ENCODE data around the gene DNAJC27.

Gene DNAJC27

DNA sequence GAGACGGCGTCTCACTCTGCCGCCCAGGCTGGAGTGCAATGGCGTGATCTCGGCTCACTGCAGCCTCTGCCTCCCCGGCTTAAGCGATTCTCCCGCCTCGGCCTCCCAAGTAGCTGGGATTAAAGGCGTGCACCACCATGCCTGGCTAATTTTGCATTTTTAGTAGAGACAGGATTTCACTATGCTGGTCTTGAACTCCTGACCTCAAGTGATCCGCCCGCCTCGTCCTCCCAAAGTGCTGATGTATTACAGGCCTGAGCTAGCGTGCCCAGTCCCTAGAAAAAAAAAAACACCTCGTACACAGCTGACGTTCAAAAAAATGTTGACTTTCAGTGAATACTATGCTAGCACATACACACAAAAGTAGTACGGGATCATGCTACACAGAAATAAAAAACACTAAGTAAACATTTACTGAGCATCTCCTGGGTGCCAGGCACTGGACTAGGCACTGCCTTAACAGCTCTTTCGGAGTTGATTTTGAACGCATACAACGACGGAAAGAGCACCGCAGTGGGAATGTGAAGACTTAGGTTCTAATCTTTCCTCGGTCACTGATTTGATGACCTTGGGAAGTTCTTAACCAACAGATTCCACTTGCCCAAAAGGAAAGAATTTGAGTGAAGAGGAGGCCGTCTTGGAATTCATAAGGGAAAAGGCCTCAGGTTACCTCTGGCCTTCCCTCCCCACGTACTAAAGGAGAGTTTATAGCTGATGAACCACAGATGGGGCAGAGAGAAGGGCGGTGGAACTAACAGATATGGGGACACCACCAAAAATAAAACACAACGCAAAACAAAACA, 1.1 kb downstream of the DNAJC27 start:
- DNase-seq: no peak

DNA sequence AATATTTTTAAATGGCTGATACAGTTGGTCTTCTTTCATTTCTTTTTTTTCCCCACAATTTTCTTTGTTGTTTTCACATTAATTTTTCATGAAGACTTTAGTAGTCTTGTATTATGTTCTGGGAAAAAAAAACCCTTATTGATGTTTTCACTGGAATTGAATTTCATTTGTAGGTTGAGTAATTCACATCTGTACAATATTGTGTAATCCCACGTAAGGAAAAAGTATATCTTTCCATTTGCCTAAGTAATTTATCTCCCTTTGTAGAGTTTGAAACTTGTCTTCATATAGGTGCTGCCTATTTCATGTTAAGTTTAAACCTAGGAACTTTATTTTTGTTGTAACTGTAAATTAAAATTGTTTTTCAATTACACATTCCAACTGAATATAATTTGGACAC, 2.0 kb downstream of the DNAJC27 start:
- DNase-seq: no peak

DNA sequence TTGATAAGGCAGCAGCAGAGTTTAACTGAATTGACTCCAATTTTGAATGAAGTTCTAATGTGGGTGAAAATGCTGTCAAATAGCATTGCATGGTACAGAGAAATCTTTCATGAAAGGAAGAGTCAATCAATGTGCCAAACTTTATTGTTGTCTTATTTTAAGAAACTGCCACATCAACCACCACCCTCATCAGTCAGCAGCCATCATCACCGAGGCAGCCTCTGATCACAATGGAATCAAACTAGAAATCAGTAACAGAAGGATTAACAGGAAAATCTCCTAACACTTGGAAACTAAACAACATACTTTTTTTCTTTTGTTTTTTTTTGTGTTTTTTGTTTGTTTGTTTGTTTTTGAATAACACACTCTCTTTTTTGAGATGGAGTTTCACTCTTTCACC, 9.9 kb downstream of the DNAJC27 start:
- no peak for DNase-seq

DNA sequence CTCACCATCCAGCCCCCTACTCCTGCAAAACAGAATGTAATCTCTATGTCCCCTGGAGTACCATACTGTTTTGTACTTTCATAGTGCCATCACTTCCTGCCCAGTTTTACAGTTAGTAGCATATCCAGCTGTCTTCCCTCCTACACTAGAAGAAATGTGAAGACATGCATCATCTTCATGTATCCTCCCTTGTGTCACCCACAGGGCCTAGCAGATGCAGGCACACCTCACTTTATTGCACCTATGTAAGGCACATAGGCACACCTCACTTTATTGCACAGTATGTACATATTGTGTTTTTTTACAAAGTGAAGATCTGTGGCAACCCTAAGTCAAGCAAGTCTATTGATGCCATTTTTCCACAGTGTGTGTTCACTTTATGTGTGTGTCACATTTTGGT, 12.0 kb downstream of the DNAJC27 start:
- DNase-seq: no peak

DNA sequence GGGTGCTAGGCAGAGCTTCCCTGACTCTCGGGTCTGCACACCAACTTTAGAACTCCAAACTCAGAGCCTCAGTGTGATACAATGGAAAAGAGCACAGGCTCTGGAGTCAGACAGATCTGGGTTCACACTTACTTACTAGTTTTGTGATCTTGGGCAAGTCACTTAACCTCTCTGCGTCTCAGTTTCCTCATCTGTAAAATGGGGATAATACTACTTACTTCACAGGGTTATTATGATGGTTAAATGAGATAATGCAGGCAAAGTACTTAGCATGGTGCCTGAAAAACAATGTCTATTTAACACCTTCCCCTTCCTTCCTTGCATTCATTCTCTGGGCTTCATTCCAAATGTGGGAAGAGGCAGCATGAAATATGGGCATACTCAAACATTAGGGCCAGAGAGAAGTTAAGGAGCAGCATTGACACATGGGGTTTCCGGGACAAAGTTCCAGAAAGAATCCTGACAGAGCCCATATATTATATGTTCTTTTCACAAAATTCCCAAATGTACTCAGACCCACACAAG, 13.3 kb downstream of the DNAJC27 start:
- no peak for DNase-seq

DNA sequence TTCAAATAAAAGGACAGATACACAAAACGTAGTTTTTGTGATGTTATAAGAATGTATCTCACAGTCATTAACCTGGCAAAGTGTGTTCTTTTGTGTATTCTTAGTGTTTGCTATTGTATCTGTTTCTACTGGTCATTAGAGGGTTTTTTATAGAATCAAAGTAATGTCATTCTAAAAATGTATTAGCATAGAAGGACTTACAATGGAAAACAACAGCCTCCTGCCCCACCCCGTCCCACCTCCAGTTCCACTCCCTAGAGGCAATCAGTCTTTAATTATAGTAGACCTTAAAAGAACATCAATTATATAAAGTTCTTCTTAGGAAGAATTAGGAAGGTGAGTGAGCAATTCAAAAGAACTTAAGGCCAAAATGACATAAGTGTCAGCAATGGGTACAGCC, 13.8 kb downstream of the DNAJC27 start:
- no peak for DNase-seq

DNA sequence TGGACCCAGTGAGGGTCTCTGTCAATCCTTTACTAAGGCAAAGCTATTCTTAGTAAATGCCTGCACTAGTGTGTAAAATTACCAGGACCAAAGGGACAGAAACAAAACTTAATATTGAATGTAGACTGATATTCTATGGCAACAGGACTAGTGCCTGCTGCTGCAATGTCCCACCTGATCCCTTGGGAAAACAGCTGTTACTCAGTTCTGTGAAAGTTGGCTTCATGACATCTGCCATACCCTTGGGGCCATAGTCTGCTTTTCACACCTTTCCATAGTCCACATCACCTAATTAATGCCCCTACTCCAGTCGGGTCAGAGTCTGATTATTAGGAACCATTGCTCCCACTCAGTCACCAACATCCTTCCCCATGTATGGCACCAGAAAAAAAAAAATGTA, 14.5 kb downstream of the DNAJC27 start:
- no peak for DNase-seq

DNA sequence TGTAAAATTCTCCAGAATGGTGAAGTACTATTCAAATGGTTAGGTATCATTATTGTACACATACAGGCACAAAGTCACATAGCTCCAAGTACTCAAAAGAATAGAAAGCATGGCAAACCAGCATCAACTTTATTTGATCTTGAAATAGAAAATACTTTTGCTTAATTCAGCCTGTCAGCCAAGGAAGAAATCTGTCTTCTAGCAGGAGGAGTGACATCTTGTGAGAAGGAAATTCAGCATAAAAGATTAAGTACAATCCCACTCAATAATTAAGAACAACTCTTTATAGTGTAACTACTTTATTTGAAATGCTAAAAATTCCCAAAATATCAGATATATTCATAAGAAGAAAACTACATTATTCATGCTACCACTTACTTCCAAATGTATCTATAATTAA, 15.8 kb downstream of the DNAJC27 start:
- DNase-seq: no peak

DNA sequence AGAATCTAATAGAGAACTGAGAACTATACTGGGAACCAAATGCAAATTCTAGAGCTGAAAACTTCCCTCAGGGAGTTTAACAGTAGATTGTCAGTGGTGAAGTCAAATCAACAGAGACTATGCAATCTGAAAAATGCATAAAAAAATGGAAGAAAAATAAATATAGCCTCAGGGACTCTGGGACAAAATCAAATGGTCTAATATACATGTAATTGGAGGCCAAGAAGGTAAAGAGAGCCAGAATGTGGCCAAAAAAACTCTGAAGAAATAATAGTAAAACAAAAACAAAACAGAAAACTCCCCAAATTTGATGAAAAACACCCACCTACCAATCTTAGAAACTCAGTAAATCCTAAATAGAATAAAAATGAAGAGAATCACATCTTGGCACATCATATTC, 16.5 kb downstream of the DNAJC27 start:
- no peak for DNase-seq

DNA sequence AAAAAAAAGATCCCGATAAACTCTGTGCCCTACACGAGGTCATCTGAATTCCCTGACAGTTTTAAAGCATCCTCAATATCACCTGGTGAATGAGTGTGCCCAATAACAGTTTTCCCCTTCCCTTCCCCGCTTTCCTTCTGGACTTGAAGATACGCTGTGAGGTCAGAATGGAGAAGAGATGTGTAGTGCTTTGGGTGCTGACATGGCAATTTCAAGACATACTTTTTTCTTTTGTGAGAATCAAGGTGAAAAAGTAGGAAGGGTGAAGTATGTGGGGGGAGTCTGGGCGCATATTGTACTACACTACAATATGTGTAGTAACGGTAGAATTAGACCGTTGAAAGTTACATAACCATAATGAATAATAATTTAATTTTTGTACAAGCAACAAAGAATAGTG, 21.7 kb downstream of the DNAJC27 start:
- DNase-seq: no peak

DNA sequence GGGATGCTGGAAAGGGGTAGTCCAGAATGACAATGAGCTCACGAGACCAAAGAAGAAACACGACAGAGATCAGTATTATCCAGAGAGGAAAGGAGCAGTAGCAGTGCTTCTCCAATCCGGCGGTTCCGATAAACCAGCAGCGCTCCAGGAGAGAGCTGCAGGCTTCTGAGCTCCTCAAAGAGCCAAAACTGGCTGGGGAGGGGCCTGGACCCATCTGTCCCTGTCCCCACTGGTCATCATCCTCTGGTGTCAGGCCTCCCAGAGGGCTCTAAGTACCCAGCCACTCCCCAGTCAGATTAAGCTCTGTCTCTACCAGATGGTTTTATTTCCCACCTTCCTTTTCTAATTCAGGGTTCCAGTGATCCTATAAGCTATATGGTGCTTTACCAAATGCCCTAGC, 23.2 kb downstream of the DNAJC27 start:
- no peak for DNase-seq

DNA sequence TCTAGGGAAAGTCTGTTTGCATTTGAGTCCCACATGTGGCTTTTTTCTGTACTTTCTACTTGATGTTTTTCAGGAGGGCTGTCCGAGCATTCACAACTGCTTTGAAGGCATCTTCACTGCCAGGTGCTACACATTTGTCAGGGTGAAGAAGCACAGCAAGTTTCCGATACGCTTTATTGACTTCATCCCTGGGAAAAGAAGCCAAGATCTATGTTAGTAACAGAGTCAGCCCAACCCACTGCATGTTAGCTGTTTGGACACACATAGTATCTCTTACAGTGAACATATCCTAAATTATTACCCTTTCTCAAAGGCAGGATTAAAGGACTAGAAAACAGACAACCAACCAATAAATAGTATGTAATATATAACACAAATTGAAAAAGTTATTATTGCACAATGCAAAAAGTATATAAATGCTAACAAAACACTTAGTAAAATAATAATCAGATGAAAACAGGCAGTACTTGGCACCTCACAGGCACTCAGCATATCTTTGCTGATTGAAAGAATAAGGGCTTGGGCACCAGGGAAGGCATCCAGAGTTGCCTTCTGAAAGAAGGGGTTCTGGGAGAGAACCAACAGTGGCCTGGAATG, 24.1 kb downstream of the DNAJC27 start:
- no peak for DNase-seq

DNA sequence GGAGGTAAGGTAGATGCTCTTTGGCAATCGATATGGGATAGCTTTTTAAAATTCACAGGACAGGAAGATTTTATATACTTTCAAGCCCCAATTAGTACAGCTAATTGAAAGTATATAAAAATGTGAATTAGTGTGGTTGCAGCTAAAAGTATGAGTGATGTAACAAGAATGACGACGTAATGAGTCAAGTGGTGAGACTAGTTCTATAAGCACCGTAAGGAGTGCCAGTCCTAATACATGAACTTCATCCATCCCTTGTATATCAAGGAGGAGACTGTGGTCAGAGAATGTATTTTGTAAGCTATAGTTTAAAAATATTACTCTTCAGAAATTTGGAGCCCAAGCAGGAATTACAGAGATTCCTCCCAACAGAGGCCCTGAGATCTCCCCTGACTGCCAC, 25.8 kb downstream of the DNAJC27 start:
- no peak for DNase-seq

DNA sequence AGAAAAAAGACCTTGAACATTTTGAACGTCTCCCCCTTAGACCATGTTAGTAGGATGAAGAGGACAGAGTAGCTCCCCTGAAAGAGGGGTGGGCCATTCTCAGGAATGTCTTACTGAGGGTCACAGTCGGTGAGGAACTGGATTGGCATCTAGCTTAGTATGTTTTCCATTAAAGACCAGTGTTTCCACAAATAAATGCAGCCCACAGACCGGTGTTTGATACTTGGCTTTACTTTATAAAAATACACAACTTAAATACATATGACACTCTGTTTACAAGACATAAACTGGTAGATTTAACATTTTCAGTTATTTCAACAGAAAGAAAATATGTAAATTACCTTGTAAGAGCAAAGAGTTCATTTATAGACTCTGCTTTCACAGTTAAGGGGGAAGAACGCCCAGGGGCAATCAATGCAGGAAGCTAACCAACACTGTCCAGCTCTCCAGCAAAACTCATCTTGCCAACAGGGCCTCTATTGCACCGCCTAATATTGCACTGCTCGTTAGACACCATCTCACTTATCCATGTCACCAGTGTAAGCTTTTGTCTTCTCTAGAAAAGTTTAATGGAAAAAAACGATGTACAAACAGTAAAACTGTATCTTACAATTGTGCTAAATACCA, 28.2 kb downstream of the DNAJC27 start:
- no peak for DNase-seq

DNA sequence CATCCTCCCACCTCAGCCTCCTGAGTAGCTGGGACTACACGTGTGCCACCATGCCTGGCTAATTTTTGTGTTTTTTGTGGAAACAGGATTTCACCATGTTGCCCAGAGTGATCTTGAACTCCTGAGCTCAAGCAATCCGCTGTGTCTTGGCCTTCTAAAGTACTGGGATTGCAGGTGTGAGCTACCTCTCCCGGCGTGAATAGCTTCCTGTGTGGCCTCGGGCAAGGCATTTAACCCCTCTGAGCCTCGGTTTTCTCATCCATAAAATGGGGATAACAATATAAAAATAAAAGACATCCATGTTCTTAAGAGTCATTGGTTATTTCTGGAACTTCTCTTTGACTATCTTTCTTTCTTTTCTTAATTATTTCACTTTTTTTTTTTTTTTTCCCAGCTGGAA, 32.4 kb downstream of the DNAJC27 start:
- DNase-seq: no peak

DNA sequence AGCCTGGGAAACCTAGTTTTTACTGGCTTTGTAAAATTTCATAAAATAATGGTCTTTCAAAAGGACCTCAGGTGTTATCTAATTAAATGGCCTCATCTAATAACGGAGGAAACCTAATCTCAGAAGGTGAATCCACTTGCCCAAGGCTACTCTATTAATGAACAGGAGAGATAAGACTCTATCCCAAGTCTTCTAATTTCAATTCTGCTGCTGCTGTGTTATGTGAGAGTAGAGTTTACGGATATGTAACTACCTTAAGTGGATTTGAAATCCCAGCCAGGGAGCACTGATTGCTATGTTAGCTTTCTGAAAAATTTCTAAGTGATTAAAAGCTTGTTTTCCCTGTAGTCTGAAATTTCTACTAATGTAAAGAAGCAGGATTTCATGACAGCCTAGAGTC, 34.5 kb downstream of the DNAJC27 start:
- DNase-seq: no peak

DNA sequence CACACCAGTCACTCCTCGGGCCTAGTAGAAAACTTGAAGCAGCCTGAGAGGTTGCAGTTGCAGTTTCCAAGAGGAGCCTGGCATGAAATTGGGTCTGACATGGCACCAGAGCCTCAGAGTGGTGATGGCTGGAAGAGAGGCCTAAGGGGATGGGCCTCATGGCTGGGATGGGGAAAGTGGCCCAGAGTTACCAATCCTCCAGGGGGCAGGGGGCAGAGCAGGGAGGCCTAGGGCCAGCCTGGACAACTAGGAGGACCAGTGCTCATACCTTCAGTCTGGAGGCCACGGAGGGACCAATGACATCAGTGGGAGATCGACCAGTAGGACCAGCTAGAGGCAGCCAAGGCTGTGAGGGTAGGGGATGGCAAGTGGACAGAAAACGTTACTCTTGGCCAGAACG, 36.6 kb downstream of the DNAJC27 start:
- DNase-seq: no peak

DNA sequence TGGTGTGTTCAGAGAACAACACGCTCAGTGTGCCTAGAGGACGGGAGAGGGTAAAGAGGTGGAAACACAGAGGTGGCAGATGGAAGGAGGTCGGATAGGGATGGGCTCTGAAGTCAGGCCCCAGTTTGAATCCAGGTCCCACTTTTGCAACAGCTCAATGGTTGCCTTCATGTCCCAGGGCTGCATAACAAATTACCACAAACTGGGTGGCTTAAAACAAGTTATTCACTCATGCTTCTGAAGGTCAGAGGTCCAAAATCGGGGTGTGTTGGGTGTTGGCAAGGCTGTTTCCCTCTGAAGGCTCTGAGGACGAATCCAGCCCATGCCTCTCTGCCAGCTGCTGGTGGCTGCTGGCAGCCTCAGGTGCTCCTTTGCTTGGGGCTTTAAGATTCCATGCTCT, 39.0 kb downstream of the DNAJC27 start:
- DNase-seq: no peak

DNA sequence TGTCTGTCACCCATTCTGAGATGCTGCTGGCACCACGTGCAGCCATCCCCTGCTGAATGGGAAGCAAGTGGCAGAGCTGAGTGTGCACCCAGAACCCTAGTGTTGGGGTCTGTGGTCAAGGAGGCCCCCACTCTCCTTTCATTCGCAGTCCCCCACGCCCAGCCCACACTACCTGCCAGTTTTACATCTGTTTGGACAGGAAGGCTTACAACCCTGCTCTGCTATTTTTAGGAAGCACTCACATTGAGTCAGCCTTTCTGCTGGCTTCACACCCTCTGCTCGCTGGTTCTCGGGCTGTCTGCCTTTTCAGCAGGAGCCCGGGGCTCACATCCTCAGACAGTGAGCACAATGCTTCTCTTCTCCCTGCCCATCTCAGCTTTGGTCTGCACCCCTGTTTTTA, 41.0 kb downstream of the DNAJC27 start:
- DNase-seq: no peak

DNA sequence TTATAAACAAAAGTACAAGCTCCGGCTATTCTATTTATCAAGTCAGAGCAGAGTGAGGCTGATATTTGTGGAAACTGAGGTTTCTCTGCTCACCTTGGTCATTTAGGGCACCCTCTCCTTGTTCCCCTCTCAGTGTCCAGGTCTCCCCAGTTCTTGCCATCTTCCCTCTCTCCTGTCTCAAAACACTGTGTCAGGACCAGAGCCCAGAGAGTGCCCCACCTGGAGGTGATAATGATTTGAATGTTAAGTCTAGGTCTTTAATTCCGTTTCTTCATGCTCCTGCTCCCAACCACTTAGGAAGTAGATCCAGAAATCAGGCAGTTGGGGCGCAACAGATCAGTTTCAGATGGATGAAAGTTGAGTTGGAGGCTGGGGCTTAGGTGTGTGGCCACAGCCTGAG, 42.5 kb downstream of the DNAJC27 start:
- DNase-seq: no peak

DNA sequence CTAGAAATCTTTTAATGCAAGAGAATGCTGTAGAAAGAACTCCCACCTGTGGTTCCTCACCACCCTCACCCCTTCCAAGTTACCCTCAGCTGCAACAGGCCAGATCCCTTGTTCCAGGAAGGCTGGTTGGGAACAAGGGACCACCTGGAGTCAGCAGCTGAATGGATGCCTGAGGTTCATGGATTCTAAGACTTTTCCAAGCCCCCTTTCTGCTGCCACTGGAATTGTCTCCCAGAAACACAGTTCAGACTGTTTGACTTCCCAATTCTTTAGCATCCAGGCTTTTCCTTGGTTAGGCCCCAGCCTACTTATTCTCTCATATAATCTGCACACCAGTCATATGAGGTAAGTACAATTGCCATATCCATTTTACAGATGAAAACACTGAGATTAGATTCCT, 43.7 kb downstream of the DNAJC27 start:
- DNase-seq: no peak

DNA sequence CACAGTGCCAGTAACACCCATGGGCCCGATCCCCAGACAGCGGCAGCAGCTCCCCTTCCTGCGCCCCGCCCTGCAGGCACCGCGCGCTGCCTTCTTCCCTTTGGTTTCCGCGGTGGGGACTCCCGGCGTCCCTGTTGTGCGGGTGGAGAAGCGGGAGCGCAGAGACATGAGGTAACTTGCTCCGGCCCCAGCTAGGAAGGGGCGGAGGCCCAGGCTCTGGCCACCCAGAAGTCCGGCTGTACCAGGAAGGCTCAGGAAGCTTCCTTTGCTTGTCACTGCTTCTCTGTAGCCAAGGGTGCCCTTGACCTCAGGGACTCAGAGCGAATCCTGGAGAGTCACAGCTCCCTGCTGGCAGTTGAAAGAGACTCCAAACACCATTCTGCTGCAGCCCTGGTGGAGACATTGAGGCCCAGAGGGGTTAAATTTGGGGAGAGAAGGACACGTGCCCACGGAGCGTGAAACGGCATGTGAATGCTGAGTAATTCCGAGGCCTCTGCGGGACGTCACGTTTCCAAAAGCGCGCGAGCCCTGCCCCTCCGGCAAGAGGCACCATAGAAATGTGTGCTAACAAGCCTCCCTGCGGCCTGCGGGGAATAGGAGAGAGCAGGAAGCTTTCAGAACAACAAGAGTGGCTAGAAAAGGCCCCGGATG, 45.0 kb downstream of the DNAJC27 start:
- DNase-seq: no peak

DNA sequence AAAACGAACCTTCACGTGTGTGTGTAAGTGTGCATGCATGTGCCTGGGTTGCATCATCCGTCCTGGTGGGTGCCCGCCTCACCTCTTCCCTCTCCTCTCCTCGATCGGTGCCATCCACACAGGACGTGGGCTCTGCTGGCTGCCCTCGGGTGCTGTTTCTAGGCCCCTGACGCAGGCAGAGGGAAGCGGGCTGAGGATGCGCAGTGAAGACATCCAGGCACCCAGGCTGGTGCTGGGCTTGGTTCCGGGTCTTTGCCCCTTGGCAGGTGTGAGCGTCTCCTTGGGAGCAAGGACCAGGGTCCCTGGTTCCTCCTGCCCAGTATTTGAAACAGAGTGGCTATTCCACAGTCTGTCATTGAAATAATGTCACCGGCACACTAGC, 45.5 kb downstream of the DNAJC27 start:
- DNase-seq: no peak

DNA sequence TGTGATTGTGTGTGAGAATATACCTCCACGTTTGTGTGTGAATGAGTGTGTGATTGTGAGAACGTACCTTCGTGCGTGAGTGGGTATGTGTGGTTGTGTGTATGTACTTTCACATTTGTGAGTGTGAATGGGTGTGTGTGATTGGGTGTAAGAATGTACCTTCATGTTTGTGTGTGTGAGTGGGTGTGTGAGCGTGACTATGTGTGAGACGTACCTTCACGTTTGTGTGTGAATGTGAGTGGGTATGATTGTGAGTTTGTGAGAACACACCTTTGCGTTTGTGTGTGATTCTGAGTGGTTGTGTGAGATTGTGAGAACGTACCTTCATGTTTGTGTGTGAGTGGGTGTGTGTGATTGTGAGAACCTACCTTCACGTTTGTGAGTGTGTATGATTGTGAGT, 45.9 kb downstream of the DNAJC27 start:
- no peak for DNase-seq
